GM18505 (cell line): ENCODE results near the gene NAP1L5.

Experiments
- ATAC-seq: cut with Tn5 transposase; IDR thresholded peaks from one replicate; pipeline ENCODE4 v1.9.1; 2021; ENCODE audit not compliant: unreplicated experiment
- POLR2A ChIP-seq: IDR thresholded peaks from 4 replicates; pipeline ENCODE4 v1.6.1; 2011; ENCODE audit warnings: borderline replicate concordance; ENCODE audit not compliant: insufficient read depth, insufficient read length; ENCODE audit errors: extremely low read depth

The NAP1L5 gene

DNA sequence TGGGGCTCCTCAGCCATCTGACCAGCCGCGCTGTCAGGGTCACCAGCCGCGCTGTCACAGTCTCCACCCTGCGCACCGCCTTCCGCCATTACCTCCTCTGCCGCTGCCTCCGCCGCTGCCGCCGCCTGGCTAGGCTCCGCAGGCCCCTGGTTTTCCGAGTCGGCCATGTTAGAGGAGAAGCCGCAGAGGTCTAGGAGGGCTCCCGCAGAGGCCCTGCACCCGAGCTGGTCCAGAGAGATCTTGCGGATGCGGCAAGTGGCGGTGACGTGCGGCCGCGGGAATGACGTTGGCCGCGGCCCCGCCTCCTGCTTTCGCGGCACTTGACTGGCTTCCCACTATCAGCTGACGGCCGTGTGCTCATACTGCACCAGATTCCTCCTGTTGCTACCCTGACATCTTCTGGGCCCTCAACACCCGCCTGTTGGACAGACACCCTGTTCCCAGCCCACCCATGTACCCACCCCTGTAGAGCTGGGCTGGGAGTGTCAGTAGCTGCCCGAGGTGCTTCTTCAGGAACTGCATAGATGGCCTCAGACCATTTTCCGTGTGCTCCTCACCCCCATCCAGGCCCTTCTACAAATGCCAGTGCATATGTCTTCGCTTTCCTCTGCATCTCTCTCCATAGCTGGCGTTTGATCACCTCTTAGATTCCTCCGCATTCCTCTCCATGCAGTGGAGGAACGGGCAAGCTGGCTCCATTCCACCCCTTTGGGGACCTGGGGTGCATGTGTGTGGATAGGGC, at the start of gene NAP1L5:
TSS of gene NAP1L5 (minus strand) at position 242 of the 742 bp plus-strand sequence. CDS start at position 167, 75 bp downstream.
- ATAC-seq = peak; percentile 91
- peak; percentile 45 for TF ChIP-seq POLR2A

GRCh38 chr4:88747351-88747750, 49.7 kb upstream of the NAP1L5 start:
- ATAC-seq = no peak
- TF ChIP-seq POLR2A = no peak

DNA sequence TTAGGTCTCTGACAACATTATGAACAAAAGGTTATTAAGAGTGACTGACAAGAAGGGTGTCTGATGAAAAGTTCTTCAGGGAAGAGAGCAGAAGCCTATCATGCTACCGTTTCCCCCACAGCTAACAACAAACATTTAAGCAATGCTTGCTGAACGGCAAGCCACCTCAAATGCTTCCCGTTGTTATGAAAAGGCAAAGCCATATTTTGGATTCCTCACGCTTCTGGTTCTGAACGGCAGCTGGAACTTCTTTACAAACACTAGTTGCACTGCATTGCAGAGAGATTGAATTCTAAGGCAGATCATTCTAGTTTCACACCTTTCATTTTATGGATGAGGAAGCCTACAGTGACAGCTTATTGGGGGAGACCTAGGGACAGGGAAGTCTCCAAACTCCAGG, 48.6 kb upstream of the NAP1L5 start:
- TF ChIP-seq POLR2A = no peak
- ATAC-seq = no peak

DNA sequence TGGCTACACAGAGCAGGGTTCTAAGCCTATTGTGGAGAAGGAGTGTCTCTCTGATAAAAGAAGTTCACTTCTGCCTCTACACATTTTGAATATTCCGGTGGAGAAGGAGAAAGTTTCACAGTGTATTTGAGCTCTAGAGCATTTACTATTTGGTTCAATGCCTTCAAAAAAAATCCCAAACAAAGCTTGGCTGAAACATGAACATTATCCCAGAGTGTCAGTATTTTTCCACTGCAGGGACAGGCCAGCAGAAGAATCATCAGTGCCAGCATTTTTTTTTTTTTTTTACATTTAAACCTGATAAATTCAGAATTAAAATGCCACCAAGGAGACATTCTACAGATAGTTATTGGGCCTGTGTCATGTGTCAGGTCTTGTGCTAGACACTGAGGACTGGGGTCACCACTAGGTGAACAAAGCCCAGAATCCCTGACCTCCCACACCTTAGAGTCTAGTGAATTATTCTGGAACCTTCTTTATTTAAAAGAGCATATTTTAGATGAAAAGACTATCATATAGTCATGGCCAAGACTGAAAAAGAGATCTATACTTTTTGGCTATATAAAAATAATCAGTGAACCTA, 48.0 kb upstream of the NAP1L5 start:
- no peak for TF ChIP-seq POLR2A
- ATAC-seq = no peak

GRCh38 chr4:88745175-88745574, 47.5 kb upstream of the NAP1L5 start:
- no peak for ATAC-seq
- no peak for TF ChIP-seq POLR2A

DNA sequence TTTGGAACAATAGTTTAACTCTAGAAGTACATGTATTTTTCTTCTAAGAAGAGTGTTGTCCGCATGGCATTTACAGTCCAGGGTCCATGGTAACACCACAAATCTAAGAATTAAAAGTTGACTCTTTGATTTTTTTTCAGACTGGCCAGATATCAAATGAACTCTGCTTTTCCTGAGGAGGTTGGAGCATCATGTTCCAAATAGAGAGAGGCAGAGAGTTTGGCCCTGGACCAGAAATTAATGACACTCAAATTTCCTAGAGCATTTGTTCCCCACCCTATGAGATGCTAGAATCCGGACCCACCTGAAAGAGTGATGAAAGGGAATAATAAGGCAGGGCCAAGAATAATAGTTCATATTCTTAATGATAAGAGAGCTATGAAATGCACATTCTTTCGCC, 47.0 kb upstream of the NAP1L5 start:
- TF ChIP-seq POLR2A = no peak
- no peak for ATAC-seq

DNA sequence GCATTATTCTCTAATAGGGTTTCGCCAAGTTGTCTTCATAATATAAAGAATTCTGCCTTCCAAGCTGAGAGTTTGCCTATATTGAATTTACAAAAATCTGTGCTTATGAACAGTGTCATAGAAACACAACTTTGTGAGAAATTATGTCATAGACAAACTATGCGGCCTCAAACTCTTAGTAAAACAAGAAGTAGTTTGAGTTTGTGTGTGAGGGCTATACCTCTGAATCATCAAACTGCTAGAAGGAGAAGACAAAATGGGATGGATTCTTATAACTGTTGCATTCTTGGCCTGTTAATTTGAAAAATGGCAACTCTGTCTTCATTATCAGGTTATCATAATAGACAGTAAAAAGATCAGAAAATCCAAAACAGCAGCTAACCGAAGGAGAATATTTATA, 46.1 kb upstream of the NAP1L5 start:
- TF ChIP-seq POLR2A = no peak
- ATAC-seq = no peak

GRCh38 chr4:88742561-88742960, 44.9 kb upstream of the NAP1L5 start:
- ATAC-seq = no peak

GRCh38 chr4:88738180-88738579, 40.6 kb upstream of the NAP1L5 start:
- ATAC-seq = no peak
- TF ChIP-seq POLR2A = no peak

More at GRCh38 chr4:88742561-88742960, 44.9 kb upstream of the NAP1L5 start:
- no peak for TF ChIP-seq POLR2A

DNA sequence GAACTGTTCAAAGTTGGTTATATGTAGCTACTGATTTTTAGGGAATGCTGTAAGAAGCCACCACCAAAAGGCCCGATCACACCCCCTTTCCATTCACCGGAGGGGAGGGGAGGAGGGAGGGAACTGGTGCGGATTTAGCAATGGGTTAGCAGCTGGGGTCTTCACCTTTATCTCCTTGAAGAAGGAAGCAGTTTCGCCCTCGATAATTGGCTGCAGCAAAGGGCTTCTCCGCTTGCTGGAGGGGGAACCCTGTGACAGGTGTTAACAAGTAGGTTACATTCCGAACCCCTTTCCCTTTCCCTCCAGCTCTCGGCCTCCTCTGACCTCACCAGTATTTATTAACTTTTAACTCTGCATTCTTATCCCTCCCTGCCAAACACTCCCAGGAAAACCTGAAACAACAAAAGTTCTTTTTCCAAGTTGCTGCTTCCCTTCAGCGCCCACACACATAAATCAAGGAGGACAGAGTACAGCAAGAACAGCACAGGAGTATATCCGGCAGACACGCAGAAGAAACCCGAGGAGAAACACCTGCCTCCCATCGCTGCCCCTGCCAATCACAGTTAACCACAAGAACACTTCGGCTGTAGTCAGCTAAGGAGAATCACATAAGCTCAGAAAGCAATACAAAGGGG, 39.8 kb upstream of the NAP1L5 start:
- ATAC-seq = peak; percentile 99
- no peak for TF ChIP-seq POLR2A

- TF ChIP-seq POLR2A = no peak
- no peak for ATAC-seq
Measured at GRCh38 chr4:88736264-88736663, 38.6 kb upstream of the NAP1L5 start.

DNA sequence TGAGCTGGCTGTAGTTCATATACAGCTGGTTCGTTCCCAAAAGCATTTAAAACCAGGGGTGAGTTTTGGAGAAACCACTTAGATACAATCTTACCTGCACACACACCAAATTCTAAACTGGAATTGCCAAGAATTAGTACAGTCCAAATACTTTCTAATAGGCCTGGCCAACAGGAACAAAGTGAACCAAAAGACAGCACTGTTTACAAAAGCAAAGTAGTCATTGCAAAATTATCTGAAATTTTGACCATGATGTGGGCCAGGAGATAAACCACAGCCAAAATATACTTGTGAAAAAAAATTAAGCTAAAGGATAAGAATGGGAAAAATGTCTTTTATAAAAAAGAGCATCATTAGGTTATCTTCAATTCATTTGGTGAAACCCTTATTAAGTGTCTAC, 37.9 kb upstream of the NAP1L5 start:
- TF ChIP-seq POLR2A = no peak
- ATAC-seq = no peak

GRCh38 chr4:88734403-88734949, 36.8 kb upstream of the NAP1L5 start:
- no peak for ATAC-seq
- no peak for TF ChIP-seq POLR2A
